H1 (cell line): ENCODE data around the gene MGAT4D. TPM values are rescaled to one million over a fixed set of nuclear protein-coding genes. Genes with fewer than 3 reads are reported as not detected.

ENCODE experiments used
- CTCF ChIA-PET: fragments of 300-600 bp; sonication (Branson Sonifier 250); formaldehyde crosslinking; loops from one replicate; lab custom pipeline; 2021; ENCODE audit not compliant: partially characterized antibody; lab: Charles Lee
- POLR2A ChIA-PET: fragments of 300-600 bp; sonication (Branson Sonifier 250); formaldehyde crosslinking; loops from one replicate; lab custom pipeline; 2021; ENCODE audit warnings: inconsistent platforms; ENCODE audit not compliant: partially characterized antibody; lab: Charles Lee
- DNase-seq, 2 experiments: peaks; one replicate each; pipeline versions ENCODE4 v3.0.0 to v3.0.0-alpha.2; 2010 to 2022; ENCODE audit warnings: low spot score in 2 of 2, low read depth in 1 of 2, mixed read lengths in 1 of 2
- FAIRE-seq: peaks from 2 replicates; lab custom pipeline; 2011; peaks lifted over from hg19 to GRCh38; lab: Jason Lieb, UNC
- H2AFZ ChIP-seq: 2 replicates; pipeline ENCODE4 v1.8.1; 2012; ENCODE audit warnings: low read length, inconsistent platforms
- H2AK5ac ChIP-seq: 2 replicates; pipeline ENCODE4 v1.6.1; 2013; ENCODE audit warnings: low read depth, low read length
- H2BK120ac ChIP-seq: replicated peaks from 2 replicates; pipeline ENCODE3; 2013; ENCODE audit warnings: low read depth, low read length, inconsistent platforms
- H2BK12ac ChIP-seq: 2 replicates; pipeline ENCODE4 v1.6.1; 2013; ENCODE audit warnings: low read depth, low read length
- H2BK15ac ChIP-seq: 2 replicates; pipeline ENCODE4 v1.6.1; 2013; ENCODE audit warnings: low read length
- H2BK20ac ChIP-seq: 2 replicates; pipeline ENCODE4 v1.6.1; 2013; ENCODE audit warnings: low read length
- H2BK5ac ChIP-seq: 2 replicates; pipeline ENCODE4 v1.6.1; 2013; ENCODE audit warnings: low read depth, low read length
- H3K14ac ChIP-seq: 2 replicates; pipeline ENCODE4 v1.6.1; 2013; ENCODE audit warnings: inconsistent platforms; ENCODE audit not compliant: insufficient read length
- H3K18ac ChIP-seq: 2 replicates; pipeline ENCODE4 v1.6.1; 2013; ENCODE audit warnings: low read length; ENCODE audit errors: extremely low read depth
- H3K23ac ChIP-seq: 2 replicates; pipeline ENCODE4 v1.6.1; 2013; ENCODE audit warnings: inconsistent platforms; ENCODE audit not compliant: insufficient read length
- H3K23me2 ChIP-seq: 2 replicates; pipeline ENCODE4 v1.6.1; 2013; ENCODE audit warnings: low read depth, low read length
- H3K27ac ChIP-seq: 2 replicates; pipeline ENCODE4 v1.6.1; 2011; ENCODE audit warnings: low read depth, low read length, inconsistent platforms
- H3K27me3 ChIP-seq, 4 experiments: replicated peaks in 1 of 4; 1 replicate in 1 of 4; 2 replicates in 3 of 4; pipeline versions ENCODE4 v1.6.1 to v1.8.1; 2011 to 2013; ENCODE audit warnings: low read length in 3 of 4, mild to moderate bottlenecking in 3 of 4, inconsistent platforms in 2 of 4, mixed read lengths in 2 of 4, moderate library complexity in 1 of 4; ENCODE audit not compliant: control insufficient read depth in 3 of 4, insufficient read depth in 3 of 4; ENCODE audit errors: extremely low read depth in 1 of 4
- H3K36me3 ChIP-seq, 4 experiments: 2 replicates each; pipeline versions ENCODE4 v1.6.1 to v1.8.1; 2011 to 2013; ENCODE audit warnings: mild to moderate bottlenecking in 4 of 4, low read length in 3 of 4, moderate library complexity in 2 of 4, control low read depth in 1 of 4, inconsistent platforms in 1 of 4; ENCODE audit not compliant: insufficient read depth in 4 of 4, control insufficient read depth in 2 of 4
- H3K4ac ChIP-seq: replicated peaks from 2 replicates; pipeline ENCODE3; 2013; ENCODE audit warnings: low read length, low read depth, mixed read lengths, inconsistent platforms; ENCODE audit not compliant: insufficient read length
- H3K4me1 ChIP-seq, 4 experiments: replicated peaks in 1 of 4; 1 replicate in 1 of 4; 2 replicates in 3 of 4; pipeline versions ENCODE4 v1.6.1 to v1.8.1; 2011 to 2013; ENCODE audit warnings: low read length in 3 of 4, inconsistent platforms in 2 of 4, mixed read lengths in 1 of 4; ENCODE audit not compliant: insufficient read depth in 4 of 4, control insufficient read depth in 3 of 4
- H3K4me2 ChIP-seq, 2 experiments: 2 replicates each; pipeline versions ENCODE4 v1.6.1 to v1.8.1; 2011 to 2013; ENCODE audit warnings: low read depth in 2 of 2, low read length in 2 of 2, control low read depth in 1 of 2, inconsistent platforms in 1 of 2, mild to moderate bottlenecking in 1 of 2; ENCODE audit not compliant: insufficient read depth in 1 of 2
- H3K4me3 ChIP-seq, 4 experiments: fragments of 200-600, 300-600 bp in 1 of 4; sonication (generic), shearing (Covaris generic), sonication (Bioruptor Twin) in 1 of 4; 2 replicates each; pipeline versions ENCODE4 v1.5.1 to v1.8.1; 2011 to 2016; ENCODE audit warnings: low read length in 4 of 4, low read depth in 3 of 4, control low read depth in 2 of 4, inconsistent platforms in 2 of 4, mild to moderate bottlenecking in 2 of 4, mixed read lengths in 1 of 4, moderate library complexity in 1 of 4; ENCODE audit not compliant: insufficient read depth in 2 of 4; ENCODE audit errors: extremely low read depth in 1 of 4
- H3K56ac ChIP-seq: replicated peaks from 2 replicates; pipeline ENCODE3; 2013; ENCODE audit warnings: low read depth, mild to moderate bottlenecking, mixed read lengths, low read length, inconsistent platforms; ENCODE audit not compliant: insufficient read length
- H3K79me1 ChIP-seq: 2 replicates; pipeline ENCODE4 v1.6.1; 2013; ENCODE audit warnings: low read depth, low read length, control low read depth
- H3K79me2 ChIP-seq, 2 experiments: 2 replicates each; pipeline versions ENCODE4 v1.6.1 to v1.8.1; 2012 to 2013; ENCODE audit warnings: low read length in 2 of 2, mild to moderate bottlenecking in 2 of 2, inconsistent platforms in 1 of 2; ENCODE audit not compliant: insufficient read depth in 2 of 2, control insufficient read depth in 1 of 2
- H3K9ac ChIP-seq, 4 experiments: replicated peaks in 1 of 4; 1 replicate in 1 of 4; 2 replicates in 3 of 4; pipeline versions ENCODE4 v1.6.1 to v1.8.1; 2011 to 2013; ENCODE audit warnings: low read depth in 3 of 4, low read length in 3 of 4, control low read depth in 2 of 4, mild to moderate bottlenecking in 2 of 4, moderate library complexity in 2 of 4, inconsistent platforms in 1 of 4; ENCODE audit errors: extremely low read depth in 1 of 4
- H3K9me3 ChIP-seq, 2 experiments: 2 replicates each; pipeline versions ENCODE4 v1.6.1 to v1.8.1; 2012 to 2013; ENCODE audit warnings: mild to moderate bottlenecking in 2 of 2, moderate library complexity in 2 of 2, control low read depth in 1 of 2, inconsistent platforms in 1 of 2, low read depth in 1 of 2, low read length in 1 of 2, mixed read lengths in 1 of 2; ENCODE audit not compliant: insufficient read depth in 2 of 2
- H4K20me1 ChIP-seq, 2 experiments: replicated peaks in 1 of 2; 2 replicates each; pipeline versions ENCODE3 to v1.8.1; 2011 to 2013; ENCODE audit warnings: inconsistent platforms in 2 of 2, low read length in 2 of 2, mild to moderate bottlenecking in 1 of 2; ENCODE audit not compliant: insufficient read depth in 2 of 2, control insufficient read depth in 1 of 2
- H4K5ac ChIP-seq: 2 replicates; pipeline ENCODE4 v1.6.1; 2013; ENCODE audit warnings: low read length, low read depth, mixed read lengths, inconsistent platforms; ENCODE audit not compliant: insufficient read length
- H4K8ac ChIP-seq: 2 replicates; pipeline ENCODE4 v1.8.0; 2013; ENCODE audit warnings: mild to moderate bottlenecking, moderate library complexity, low read length, inconsistent platforms; ENCODE audit not compliant: insufficient read depth; ENCODE audit errors: extremely low read depth
- H4K91ac ChIP-seq: replicated peaks from 2 replicates; pipeline ENCODE3; 2013; ENCODE audit warnings: low read length, mixed read lengths, inconsistent platforms; ENCODE audit not compliant: insufficient read length
- BCL11A ChIP-seq, 2 experiments: IDR thresholded peaks; one replicate each; pipeline ENCODE4 v1.6.1; 2011; ENCODE audit warnings: low read depth in 2 of 2, low read length in 2 of 2, mild to moderate bottlenecking in 2 of 2
- WGBS, 2 experiments: shearing (Covaris generic) in 1 of 2; methylation state at CpG; one replicate each; pipeline versions ENCODE4 v1.1.6 to v1.1.7; 2013 to 2015; ENCODE audit warnings: low lambda C conversion rate in 2 of 2, mixed read lengths in 2 of 2, inconsistent platforms in 1 of 2, low coverage in 1 of 2, missing lambda C conversion rate in 1 of 2; ENCODE audit not compliant: insufficient replicate concordance in 2 of 2, insufficient coverage in 1 of 2, insufficient read length in 1 of 2; ENCODE audit errors: extremely low coverage in 1 of 2, missing lambda C conversion rate in 1 of 2; 5-methylcytosine and 5-hydroxymethylcytosine counted together
- polyA plus RNA-seq, 7 experiments: library from polyadenylated mRNA; depleted of rRNA in 3 of 7; stranded (reverse) in 5 of 7; unstranded in 2 of 7; fragments of >200 nt in 5 of 7; fragments of 200-250 nt in 2 of 7; gene quantifications; 1 replicate in 5 of 7; 2 replicates in 1 of 7; 4 replicates in 1 of 7; pipeline versions ENCODE4 v1.2.1 to v1.2.3, GENCODE V29; 2011 to 2013; ENCODE audit warnings: missing spikeins in 2 of 7, mixed read lengths in 2 of 7
- total RNA-seq: library from RNA; stranded (reverse); fragmentation: NEBNext Ultra II Directional; extraction: Animal tissue kit (Norgen Biotek cat#: 25700); gene quantifications from 2 replicates; pipeline ENCODE4 v1.2.1, GENCODE V29; 2021
- TF ChIP-seq, protein P1 (sequence below), 3 experiments: IDR thresholded peaks; 1 replicate in 2 of 3; 2 replicates in 1 of 3; pipeline versions ENCODE4 v1.5.1 to v1.6.1; 2011; ENCODE audit warnings: low read length in 3 of 3, mild to moderate bottlenecking in 3 of 3, inconsistent platforms in 2 of 3, low read depth in 1 of 3, moderate library complexity in 1 of 3; ENCODE audit not compliant: insufficient read depth in 1 of 3; ENCODE audit errors: control extremely low read depth in 1 of 3

Gene MGAT4D
- total and polyA plus RNA-seq, 2 of the 8 experiments (the other 6 are each of a cell fraction or from before 2014, with no cell fraction given), result not detected

DNA sequence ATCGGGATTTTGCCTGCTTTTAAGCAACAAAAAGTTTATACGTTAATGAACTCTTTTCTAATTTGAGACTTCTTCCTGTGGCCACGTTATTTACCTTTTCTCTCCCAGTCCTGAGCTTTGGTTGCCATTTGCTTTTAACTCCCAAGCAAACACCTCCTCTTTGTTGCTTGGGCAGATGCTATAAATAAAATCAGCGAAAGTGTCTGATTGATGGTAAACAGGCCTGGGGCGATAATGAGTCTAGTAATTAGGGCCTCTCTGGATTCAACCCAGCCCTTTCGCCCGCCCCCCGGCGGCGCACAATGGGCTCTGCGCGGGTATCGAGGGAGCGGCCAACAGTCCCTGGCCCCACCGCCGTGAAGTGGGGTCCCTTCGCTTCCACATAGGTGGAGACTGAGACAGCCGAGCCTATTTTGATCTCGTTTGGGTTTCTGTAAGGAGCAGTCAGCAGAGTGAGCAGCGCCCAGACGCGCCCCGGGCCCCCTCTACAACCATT lies 71.4 kb downstream of the MGAT4D start:
- Histone ChIP-seq H2BK20ac (no peak overlapping the region), H3K27me3 (peaks cover 0 to 2% (median 0%) of the 10 kb centered on the region in 4 experiments; a peak in 3 of 7 replicates), H3K79me1 (no peaks in the 10 kb centered on the region), H3K9me3 (no peaks in the 10 kb centered on the region), H2BK12ac (no peak overlapping the region), H3K36me3 (no peaks in the 10 kb centered on the region), H3K56ac (no peak overlapping the region), H2AFZ (peak overlapping the region; percentile 93), H3K4me3 (peak overlapping the region; percentile 50 to 75 (median 71)), H4K91ac (no peak overlapping the region), H3K14ac (no peak overlapping the region), H3K23me2 (peaks cover 7% of the 10 kb centered on the region; the same call in 1 of the 2 replicates), H2BK120ac (no peak overlapping the region), H3K23ac (no peak overlapping the region), H3K4me2 (peak overlapping the region; percentile 64 to 91), H3K9ac (peak overlapping the region in 3 of 4 experiments; percentile 36 to 55 (median 51); a peak in 5 of 7 replicates), H3K4ac (no peak overlapping the region), H4K8ac (0 out of 2 replicates have a peak overlapping the region, but pooled peaks have one; percentile 87), H2AK5ac (no peak overlapping the region), H3K18ac (no peak overlapping the region), H2BK15ac (no peak overlapping the region), H2BK5ac (no peak overlapping the region), H3K79me2 (no peaks in the 10 kb centered on the region), H3K27ac (no peak overlapping the region), H4K20me1 (no peaks in the 10 kb centered on the region), H3K4me1 (no peaks in the 10 kb centered on the region; a peak in 2 of 7 replicates), H4K5ac (no peak overlapping the region)
- FAIRE-seq, result no peak
- DNase-seq, result no peak
- TF ChIP-seq, protein P1, sequence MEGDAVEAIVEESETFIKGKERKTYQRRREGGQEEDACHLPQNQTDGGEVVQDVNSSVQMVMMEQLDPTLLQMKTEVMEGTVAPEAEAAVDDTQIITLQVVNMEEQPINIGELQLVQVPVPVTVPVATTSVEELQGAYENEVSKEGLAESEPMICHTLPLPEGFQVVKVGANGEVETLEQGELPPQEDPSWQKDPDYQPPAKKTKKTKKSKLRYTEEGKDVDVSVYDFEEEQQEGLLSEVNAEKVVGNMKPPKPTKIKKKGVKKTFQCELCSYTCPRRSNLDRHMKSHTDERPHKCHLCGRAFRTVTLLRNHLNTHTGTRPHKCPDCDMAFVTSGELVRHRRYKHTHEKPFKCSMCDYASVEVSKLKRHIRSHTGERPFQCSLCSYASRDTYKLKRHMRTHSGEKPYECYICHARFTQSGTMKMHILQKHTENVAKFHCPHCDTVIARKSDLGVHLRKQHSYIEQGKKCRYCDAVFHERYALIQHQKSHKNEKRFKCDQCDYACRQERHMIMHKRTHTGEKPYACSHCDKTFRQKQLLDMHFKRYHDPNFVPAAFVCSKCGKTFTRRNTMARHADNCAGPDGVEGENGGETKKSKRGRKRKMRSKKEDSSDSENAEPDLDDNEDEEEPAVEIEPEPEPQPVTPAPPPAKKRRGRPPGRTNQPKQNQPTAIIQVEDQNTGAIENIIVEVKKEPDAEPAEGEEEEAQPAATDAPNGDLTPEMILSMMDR (IDR thresholded peaks at IDR 0.05; ENCODE audit: control extremely low read depth in 1 of 3, insufficient read depth in 1 of 3, low read depth in 1 of 3, low read length in 3 of 3), result peak in 1 of 3 experiments; percentile 10; a peak in 2 of 4 replicates
- TF ChIP-seq BCL11A (IDR thresholded peaks at IDR 0.05; ENCODE audit: low read depth in 2 of 2, low read length in 2 of 2), result no peak
- ChIA-PET CTCF (interaction anchor here (1.0 to 2.7 kb wide), 11 partner anchors 35 to 284 kb away, joined by 3 to 12 read pairs (median 4); no protein-coding TSS in a partner anchor), POLR2A (interaction anchor here (0.9 to 1.6 kb wide), 5 partner anchors 13 to 97 kb away, joined by 3 to 6 read pairs (median 4); partner anchors contain the start of genes ELMOD2, MGAT4D and SCOC)
- WGBS, 2 experiments, result 10% methylated on average over 22 of the region's 23 CpGs; no CpG with 5 or more reads in 1 of the 2 experiments
